Osteoblast (primary cell): ENCODE data around the gene ERBB4. TPM values are rescaled to one million over a fixed set of nuclear protein-coding genes. Genes with fewer than 3 reads are reported as not detected.

Source experiments
- DNase-seq: peaks from one replicate; pipeline ENCODE4 v3.0.0; 2011; ENCODE audit warnings: low spot score, mixed read lengths; ENCODE audit not compliant: insufficient read length; ENCODE audit errors: missing footprints
- H2AFZ ChIP-seq: 2 replicates; pipeline ENCODE4 v1.6.0; 2011; ENCODE audit warnings: mild to moderate bottlenecking, low read length
- H3K27ac ChIP-seq: 2 replicates; pipeline ENCODE4 v1.5.1; 2011; ENCODE audit warnings: mild to moderate bottlenecking, low read depth, low read length, moderate library complexity
- H3K27me3 ChIP-seq: 2 replicates; pipeline ENCODE4 v1.6.0; 2012; ENCODE audit warnings: mild to moderate bottlenecking, control low read depth, inconsistent platforms, low read length, moderate library complexity; ENCODE audit not compliant: insufficient read depth
- H3K36me3 ChIP-seq: 2 replicates; pipeline ENCODE4 v1.5.1; 2011; ENCODE audit warnings: mild to moderate bottlenecking, low read length, control low read depth, moderate library complexity; ENCODE audit not compliant: insufficient read depth
- H3K4me1 ChIP-seq: 2 replicates; pipeline ENCODE4 v1.5.1; 2011; ENCODE audit warnings: mild to moderate bottlenecking, low read length, control low read depth, moderate library complexity; ENCODE audit not compliant: insufficient read depth
- H3K4me2 ChIP-seq: 2 replicates; pipeline ENCODE4 v1.6.0; 2011; ENCODE audit warnings: mild to moderate bottlenecking, low read length; ENCODE audit not compliant: insufficient read depth
- H3K4me3 ChIP-seq: fragments of 200-600 bp; sonication (generic); 3 replicates; pipeline ENCODE4 v1.5.1; 2012; ENCODE audit warnings: mild to moderate bottlenecking, low read length, inconsistent platforms; ENCODE audit not compliant: insufficient read depth
- H3K79me2 ChIP-seq: 2 replicates; pipeline ENCODE4 v1.6.0; 2012; ENCODE audit warnings: mild to moderate bottlenecking, low read length, control low read depth, inconsistent platforms; ENCODE audit not compliant: insufficient read depth
- H3K9me3 ChIP-seq: 2 replicates; pipeline ENCODE4 v1.5.1; 2011; ENCODE audit warnings: low read depth, low read length, control low read depth
- H4K20me1 ChIP-seq: 2 replicates; pipeline ENCODE4 v1.6.0; 2012; ENCODE audit warnings: mild to moderate bottlenecking, low read length, control low read depth; ENCODE audit not compliant: insufficient read depth
- CTCF ChIP-seq: IDR thresholded peaks from 2 replicates; pipeline ENCODE4 v1.5.1; 2011; ENCODE audit warnings: mild to moderate bottlenecking, low read depth, low read length, moderate library complexity; ENCODE audit errors: extremely low read depth
- small RNA-seq: library from RNA; depleted of rRNA; stranded (forward); fragments of <200 nt; gene quantifications from one replicate; pipeline ENCODE3, GENCODE V24; 2012
- total RNA-seq: library from RNA; depleted of rRNA; stranded (reverse); fragments of >200 nt; gene quantifications from 2 replicates; pipeline ENCODE4 v1.2.3, GENCODE V29; 2012

Gene ERBB4
- total RNA-seq, 1 donor: under 0.01 TPM

GRCh38 chr2:211328126-211328525 is 1210.5 kb downstream of the ERBB4 start:
- Histone ChIP-seq H3K9me3 (no peaks in the 10 kb centered on the region), H3K4me3 (no peak overlapping the region), H3K36me3 (no peaks in the 10 kb centered on the region), H3K27ac (no peak overlapping the region), H3K4me2 (no peak overlapping the region), H4K20me1 (no peaks in the 10 kb centered on the region), H3K4me1 (no peaks in the 10 kb centered on the region), H2AFZ (no peak overlapping the region), H3K27me3 (no peaks in the 10 kb centered on the region), H3K79me2 (no peaks in the 10 kb centered on the region)
- DNase-seq: no peak
- no peak for TF ChIP-seq CTCF

Small RNAs within 50 kb of the gene (small RNA-seq; reads per million reads assigned to genes)
- gene MIR548F2: not detected
- 0.22 reads per million for gene RNA5SP119
